PC-3 (cell line): ENCODE measurements around the gene TNS3. TPM values are rescaled to one million over a fixed set of nuclear protein-coding genes. Genes with fewer than 3 reads are reported as not detected.
A peak's percentile ranks its signal among the peaks of the same experiment; 100 is the strongest.

Experiments
- ATAC-seq: fragments of 200-7000 bp; cut with Tn5 transposase; 2 replicates; pipeline ENCODE4 v1.9.1; 2020; ENCODE audit warnings: mild to moderate bottlenecking, moderate library complexity
- BruUV-seq: library from RNA; stranded (reverse); fragments of 400-500 nt; replicated peaks from 2 replicates; lab custom pipeline; 2021; lab: Mats Ljungman, UMichigan
- CTCF ChIA-PET: fragments of 300-600 bp; sonication (Branson Sonifier 250); formaldehyde crosslinking; loops from one replicate; lab custom pipeline; 2022; ENCODE audit warnings: antibody characterized with exemption; lab: Charles Lee
- POLR2A ChIA-PET: fragments of 300-600 bp; sonication (Branson Sonifier 250); formaldehyde crosslinking; loops from one replicate; lab custom pipeline; 2022; ENCODE audit warnings: antibody characterized with exemption; ENCODE audit not compliant: unreplicated experiment; lab: Charles Lee
- DNase-seq: peaks from one replicate; pipeline ENCODE4 v3.0.0-alpha.2; 2015
- H2AFZ ChIP-seq: fragments of 300-600 bp; sonication (generic); 2 replicates; pipeline ENCODE4 v1.6.0; 2016; ENCODE audit warnings: antibody characterized with exemption, low read length
- H3F3A ChIP-seq: fragments of 300-600 bp; sonication (generic); one replicate; pipeline ENCODE4 v1.6.0; 2017; ENCODE audit warnings: antibody characterized with exemption, low read length, control low read depth, mild to moderate bottlenecking; ENCODE audit not compliant: unreplicated experiment
- H3K27ac ChIP-seq: fragments of 300-600 bp; sonication (generic); 2 replicates; pipeline ENCODE4 v1.5.1; 2016; ENCODE audit warnings: mild to moderate bottlenecking, low read length
- H3K27me3 ChIP-seq: fragments of 300-600 bp; sonication (generic); 2 replicates; pipeline ENCODE4 v1.6.1; 2016; ENCODE audit warnings: low read length, mixed read lengths
- H3K36me3 ChIP-seq: fragments of 300-600 bp; sonication (generic); 2 replicates; pipeline ENCODE4 v1.6.1; 2016; ENCODE audit warnings: low read depth, mixed run types, low read length, mixed read lengths
- H3K4me1 ChIP-seq: fragments of 300-600 bp; sonication (generic); 2 replicates; pipeline ENCODE4 v1.5.1; 2016; ENCODE audit warnings: low read length; ENCODE audit not compliant: insufficient read depth
- H3K4me2 ChIP-seq: fragments of 300-600 bp; sonication (generic); 2 replicates; pipeline ENCODE4 v1.6.0; 2016; ENCODE audit warnings: low read length
- H3K4me3 ChIP-seq: fragments of 300-600 bp; sonication (generic); 2 replicates; pipeline ENCODE4 v1.5.1; 2016; ENCODE audit warnings: mild to moderate bottlenecking, low read length, mixed read lengths
- H3K79me2 ChIP-seq: fragments of 300-600 bp; sonication (generic); 2 replicates; pipeline ENCODE4 v1.6.1; 2017; ENCODE audit warnings: low read length, mixed read lengths
- H3K9ac ChIP-seq: fragments of 300-600 bp; sonication (generic); 2 replicates; pipeline ENCODE4 v1.6.0; 2016; ENCODE audit warnings: mild to moderate bottlenecking, low read length
- H3K9me2 ChIP-seq: fragments of 300-600 bp; sonication (generic); replicated peaks from 2 replicates; pipeline ENCODE4 v1.6.1; 2016; ENCODE audit warnings: mixed run types, low read length, mixed read lengths
- H3K9me3 ChIP-seq: fragments of 300-600 bp; sonication (generic); 2 replicates; pipeline ENCODE4 v1.6.1; 2016; ENCODE audit warnings: low read length, mixed read lengths
- H4K20me1 ChIP-seq: fragments of 300-600 bp; sonication (generic); 2 replicates; pipeline ENCODE4 v1.6.1; 2016; ENCODE audit warnings: low read length, mixed read lengths
- CTCF ChIP-seq: fragments of 300-600 bp; sonication (generic); conservative IDR thresholded peaks from 2 replicates; pipeline ENCODE4 v1.5.1; 2017; ENCODE audit warnings: antibody characterized with exemption, low read depth, mild to moderate bottlenecking, low read length
- EZH2 ChIP-seq: fragments of 300-600 bp; sonication (generic); IDR thresholded peaks from one replicate; pipeline ENCODE4 v1.6.1; 2017; ENCODE audit warnings: antibody characterized with exemption, mild to moderate bottlenecking, low read length; ENCODE audit not compliant: unreplicated experiment
- EZH2phosphoT487 ChIP-seq: fragments of 300-600 bp; sonication (generic); IDR thresholded peaks from 2 replicates; pipeline ENCODE4 v1.6.1; 2018; ENCODE audit warnings: mild to moderate bottlenecking, antibody characterized with exemption, low read length, borderline replicate concordance
- intact Hi-C: fragments of 100-400 bp; cut with micrococcal nuclease; formaldehyde crosslinking; loops from 2 replicates; pipeline ENCODE4 v1.9.0; 2023
- total RNA-seq: library from RNA; depleted of rRNA; stranded (reverse); fragments of >200 nt; gene quantifications from 2 replicates; pipeline ENCODE4 v1.2.3, GENCODE V29; 2014

The TNS3 gene
- total RNA-seq, 1 experiment from 2014 or later, result 72.3 TPM

DNA sequence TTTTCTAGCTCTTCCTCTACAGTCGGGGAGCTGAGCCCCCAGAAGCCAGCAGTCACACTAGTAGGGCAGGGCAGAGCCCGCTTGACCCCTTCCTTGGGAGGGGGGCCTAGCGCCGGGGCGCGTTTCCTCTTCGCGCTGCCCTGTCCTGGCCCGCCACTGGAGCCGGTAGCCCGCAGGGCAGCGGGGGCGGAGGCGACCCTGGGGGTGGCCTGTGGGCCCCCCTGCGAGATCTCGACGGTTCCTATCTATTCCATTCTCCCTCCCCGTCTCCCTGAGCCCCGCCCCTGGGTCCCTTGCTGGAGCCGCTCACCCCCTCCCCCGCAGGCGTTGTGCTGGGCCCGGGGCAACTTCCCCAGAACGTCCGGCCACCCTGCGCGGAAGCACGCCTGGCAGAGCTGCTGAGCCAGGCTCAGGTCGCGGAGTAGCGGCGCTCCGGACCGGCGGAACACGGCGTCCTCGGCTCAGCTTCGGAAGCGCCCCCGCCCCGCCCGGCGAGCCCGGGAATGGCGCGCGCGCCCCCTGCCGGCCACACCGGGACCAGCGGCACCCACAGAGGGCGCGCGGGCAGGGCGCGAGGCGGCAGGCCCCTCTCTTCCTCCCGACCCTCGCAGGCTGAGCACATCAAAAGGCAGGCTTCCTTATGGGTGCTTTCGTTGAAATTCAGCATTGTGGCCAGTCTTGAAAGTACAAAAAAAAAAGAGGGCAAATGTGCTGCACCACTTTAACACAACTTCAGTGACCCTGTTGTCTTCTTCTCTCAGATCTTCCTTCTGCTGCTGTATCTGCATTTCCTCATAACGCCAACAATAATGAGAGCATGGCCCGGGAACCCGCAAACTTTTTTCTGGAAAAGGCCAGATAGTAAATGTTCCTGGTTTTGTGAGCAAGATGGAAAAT lies 327.6 kb downstream of the TNS3 start:
- ChIA-PET CTCF (interaction anchor here (0.6 to 1.7 kb wide), 3 partner anchors 9 to 1385 kb away, joined by 4 read pairs; no protein-coding TSS in a partner anchor), POLR2A (interaction anchor here (0.6 kb wide), 1 partner anchor 834 kb away, joined by 3 read pairs; no protein-coding TSS in a partner anchor)
- peak overlapping the region; percentile 93 for H2AFZ ChIP-seq
- H3K4me3 ChIP-seq, result peak overlapping the region; percentile 79
- peaks cover 13% of the 10 kb centered on the region for H3K4me1 ChIP-seq
- ATAC-seq (peak; percentile 75), DNase-seq (peak; percentile 63)
- no peaks in the 10 kb centered on the region for H3K79me2 ChIP-seq
- no peaks in the 10 kb centered on the region for H3F3A ChIP-seq
- H3K9me3 ChIP-seq, result no peaks in the 10 kb centered on the region
- intact Hi-C loops, result loop anchor here (2.0 to 5.0 kb wide), 2 partner anchors 1332 to 1364 kb away; partner anchors contain the start of gene IGFBP3
- no peaks in the 10 kb centered on the region for H3K27me3 ChIP-seq
- no peaks in the 10 kb centered on the region for H4K20me1 ChIP-seq
- peak overlapping the region; percentile 97 for H3K4me2 ChIP-seq
- BruUV-seq, result no TSS peak
- no peaks in the 10 kb centered on the region for H3K9me2 ChIP-seq
- no peak overlapping the region; the same call in 1 of the 2 replicates for H3K27ac ChIP-seq
- H3K36me3 ChIP-seq, result no peaks in the 10 kb centered on the region
- peak overlapping the region; percentile 53; the same call in 1 of the 2 replicates for H3K9ac ChIP-seq
- TF ChIP-seq CTCF (peak; percentile 89), EZH2 (no peak), EZH2phosphoT487 (no peak)

DNA sequence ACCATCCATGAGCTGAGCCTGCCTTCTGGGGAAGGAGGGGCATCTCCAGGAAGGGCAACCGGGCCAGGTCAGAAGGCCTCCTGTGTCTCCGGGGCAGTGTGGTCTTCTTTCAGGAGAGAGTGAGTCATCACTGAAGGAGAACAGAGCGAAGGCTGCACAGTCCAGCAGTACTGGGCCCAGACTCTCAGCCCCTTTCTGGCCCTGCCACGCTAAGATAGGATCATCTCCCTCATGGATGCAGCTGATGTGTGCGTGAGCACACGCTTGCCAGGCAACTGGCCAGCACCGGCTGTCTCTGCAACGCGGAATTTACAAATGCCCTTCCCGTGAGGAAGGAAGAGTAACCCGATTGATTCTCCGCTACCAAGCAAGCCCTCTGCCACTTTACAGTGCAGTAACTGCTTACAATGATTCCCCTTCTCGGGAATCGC lies 328.2 kb downstream of the TNS3 start:
- POLR2A ChIA-PET, result interaction anchor here (0.6 kb wide), 1 partner anchor 833 kb away, joined by 3 read pairs; no protein-coding TSS in a partner anchor
- H3F3A ChIP-seq, result no peaks in the 10 kb centered on the region
- H3K27ac ChIP-seq, result no peak overlapping the region; the same call in 1 of the 2 replicates
- H3K9me2 ChIP-seq, result no peaks in the 10 kb centered on the region
- ATAC-seq (peak; percentile 82), DNase-seq (peak; percentile 41)
- no peaks in the 10 kb centered on the region for H3K27me3 ChIP-seq
- no peaks in the 10 kb centered on the region for H4K20me1 ChIP-seq
- no TSS peak for BruUV-seq
- H3K4me3 ChIP-seq, result peak overlapping the region; percentile 79
- CTCF ChIA-PET, result interaction anchor here (0.6 to 1.7 kb wide), 3 partner anchors 8 to 1384 kb away, joined by 4 read pairs; no protein-coding TSS in a partner anchor
- peak overlapping the region; percentile 93 for H2AFZ ChIP-seq
- TF ChIP-seq EZH2 (no peak), CTCF (no peak), EZH2phosphoT487 (no peak)
- H3K79me2 ChIP-seq, result no peaks in the 10 kb centered on the region
- peak overlapping the region; percentile 97 for H3K4me2 ChIP-seq
- no peaks in the 10 kb centered on the region for H3K36me3 ChIP-seq
- H3K4me1 ChIP-seq, result peaks cover 13% of the 10 kb centered on the region
- peak overlapping the region; percentile 53; the same call in 1 of the 2 replicates for H3K9ac ChIP-seq
- intact Hi-C loops, result loop anchor here (2.0 to 5.0 kb wide), 2 partner anchors 1331 to 1363 kb away; partner anchors contain the start of gene IGFBP3
- no peaks in the 10 kb centered on the region for H3K9me3 ChIP-seq
